HepG2 (cell line): Measurements from ENCODE around the gene ZNF324B. TPM values are rescaled to one million over a fixed set of nuclear protein-coding genes. Genes with fewer than 3 reads are reported as not detected.

ENCODE experiments used
- ATAC-seq: fragments of 200-7000 bp; cut with Tn5 transposase; 3 replicates; pipeline ENCODE4 v1.9.1; 2020; ENCODE audit warnings: mild to moderate bottlenecking, moderate library complexity
- BruUV-seq: library from RNA; stranded (reverse); fragments of 400-500 nt; replicated peaks from 2 replicates; lab custom pipeline; 2021; lab: Mats Ljungman, UMichigan
- CTCF ChIA-PET: fragments of 300-600 bp; formaldehyde crosslinking; extraction: SDS; loops from one replicate; lab custom pipeline; 2021; ENCODE audit warnings: low total read pairs, inconsistent platforms, low intra/inter-chr PET ratio; lab: Yijun Ruan, JAX
- POLR2A ChIA-PET: fragments of 350-600 bp; sonication (Branson Sonifier 250); formaldehyde crosslinking; loops from one replicate; lab custom pipeline; 2020; ENCODE audit warnings: antibody characterized with exemption, inconsistent platforms; lab: Yijun Ruan, JAX
- DNase-seq: peaks from one replicate; pipeline ENCODE4 v3.0.0-alpha.2; 2015; ENCODE audit warnings: low spot score
- FAIRE-seq: peaks from 3 replicates; lab custom pipeline; 2011; peaks lifted over from hg19 to GRCh38; lab: Jason Lieb, UNC
- H2AFZ ChIP-seq: one replicate; pipeline ENCODE4 v1.6.1; 2011; ENCODE audit warnings: low read length, inconsistent platforms
- H3K27ac ChIP-seq: fragments of 300-600 bp; 3 replicates; pipeline ENCODE4 v1.8.0; 2011; ENCODE audit warnings: mixed run types, mild to moderate bottlenecking, mixed read lengths, low read length, inconsistent platforms; ENCODE audit not compliant: insufficient read depth; ENCODE audit errors: extremely low read length
- H3K27me3 ChIP-seq, 2 experiments: fragments of 200-600 bp in 1 of 2; 2 replicates in 1 of 2; 3 replicates in 1 of 2; pipeline versions ENCODE4 v1.6.0 to v1.8.0; 2011; ENCODE audit warnings: low read length in 2 of 2, mild to moderate bottlenecking in 2 of 2, moderate library complexity in 2 of 2, inconsistent platforms in 1 of 2; ENCODE audit not compliant: insufficient read depth in 2 of 2, control insufficient read depth in 1 of 2
- H3K36me3 ChIP-seq, 2 experiments: fragments of 200-600 bp in 1 of 2; replicated peaks in 1 of 2; 2 replicates in 1 of 2; 3 replicates in 1 of 2; pipeline versions ENCODE4 v1.5.1 to v1.8.0; 2011; ENCODE audit warnings: low read length in 2 of 2, inconsistent platforms in 1 of 2; ENCODE audit not compliant: insufficient read depth in 2 of 2, control insufficient read depth in 1 of 2
- H3K4me1 ChIP-seq: 2 replicates; pipeline ENCODE4 v1.5.1; 2012; ENCODE audit warnings: low read length, inconsistent platforms; ENCODE audit not compliant: insufficient read depth
- H3K4me2 ChIP-seq: 2 replicates; pipeline ENCODE4 v1.6.0; 2011; ENCODE audit warnings: low read depth, low read length, inconsistent platforms
- H3K4me3 ChIP-seq, 3 experiments: fragments of 200-600 bp in 1 of 3; sonication (generic), shearing (Covaris generic) in 1 of 3; replicated peaks in 1 of 3; 2 replicates each; pipeline ENCODE4 v1.5.1; 2011 to 2016; ENCODE audit warnings: low read length in 3 of 3, inconsistent platforms in 2 of 3, low read depth in 2 of 3, mild to moderate bottlenecking in 2 of 3, control low read depth in 1 of 3, mixed read lengths in 1 of 3; ENCODE audit not compliant: insufficient read depth in 1 of 3
- H3K79me2 ChIP-seq: one replicate; pipeline ENCODE4 v1.6.1; 2011; ENCODE audit warnings: low read length, inconsistent platforms; ENCODE audit not compliant: insufficient read depth
- H3K9ac ChIP-seq: 2 replicates; pipeline ENCODE4 v1.6.0; 2011; ENCODE audit warnings: mild to moderate bottlenecking, low read depth, low read length, inconsistent platforms; ENCODE audit not compliant: insufficient read depth
- H3K9me3 ChIP-seq: 2 replicates; pipeline ENCODE4 v1.5.1; 2012; ENCODE audit warnings: mild to moderate bottlenecking, low read length
- H4K20me1 ChIP-seq: 2 replicates; pipeline ENCODE4 v1.6.0; 2011; ENCODE audit warnings: inconsistent platforms, mild to moderate bottlenecking, low read length, moderate library complexity; ENCODE audit not compliant: insufficient read depth
- AGO2 ChIP-seq: fragments of 200-400 bp; formaldehyde crosslinking; optimal IDR thresholded peaks from 2 replicates; pipeline ENCODE3; 2017; ENCODE audit warnings: mild to moderate bottlenecking, low read depth, low read length, moderate library complexity
- HMGXB3 ChIP-seq: sonication (generic); formaldehyde crosslinking; IDR thresholded peaks from 2 replicates; pipeline ENCODE4 v1.4.0; 2020; ENCODE audit warnings: missing genetic modification reagents, borderline replicate concordance
- ISX ChIP-seq: sonication (generic); formaldehyde crosslinking; conservative IDR thresholded peaks from 2 replicates; pipeline ENCODE4 v1.5.0; 2020; ENCODE audit warnings: missing genetic modification reagents
- KAT8 ChIP-seq: IDR thresholded peaks from 2 replicates; pipeline ENCODE4 v1.6.1; 2016; ENCODE audit warnings: missing genetic modification reagents, missing compliant biosample characterization
- NCOA1 ChIP-seq: sonication (generic); formaldehyde crosslinking; IDR thresholded peaks from 2 replicates; pipeline ENCODE4 v1.9.0; 2021; ENCODE audit warnings: missing genetic modification reagents
- NCOR1 ChIP-seq: fragments of 200-600 bp; sonication (generic); IDR thresholded peaks from 2 replicates; pipeline ENCODE4 v1.7.0; 2017; ENCODE audit warnings: antibody characterized with exemption, low read length, borderline replicate concordance
- NR0B2 ChIP-seq: sonication (generic); formaldehyde crosslinking; IDR thresholded peaks from 2 replicates; pipeline ENCODE4 v1.4.0; 2020; ENCODE audit warnings: mild to moderate bottlenecking, missing genetic modification reagents
- UBTF ChIP-seq: sonication (generic); formaldehyde crosslinking; IDR thresholded peaks from 2 replicates; pipeline ENCODE4 v1.4.0; 2020; ENCODE audit warnings: mild to moderate bottlenecking, missing genetic modification reagents
- ZFP36 ChIP-seq: fragments of 150-350 bp; IDR thresholded peaks from 2 replicates; pipeline ENCODE4 v1.6.1; 2018; ENCODE audit warnings: borderline replicate concordance, low read length, low read depth; ENCODE audit not compliant: partially characterized antibody
- ZNF121 ChIP-seq: sonication (generic); formaldehyde crosslinking; IDR thresholded peaks from 2 replicates; pipeline ENCODE4 v1.5.0; 2020; ENCODE audit warnings: mild to moderate bottlenecking, missing genetic modification reagents
- ZNF484 ChIP-seq: sonication (generic); formaldehyde crosslinking; IDR thresholded peaks from 2 replicates; pipeline ENCODE4 v1.5.1; 2020; ENCODE audit warnings: mild to moderate bottlenecking, low read depth, missing genetic modification reagents, borderline replicate concordance
- ZNF512 ChIP-seq: sonication (generic); formaldehyde crosslinking; IDR thresholded peaks from 2 replicates; pipeline ENCODE4 v1.4.0; 2020; ENCODE audit warnings: mild to moderate bottlenecking, missing genetic modification reagents
- ZNF567 ChIP-seq: sonication (generic); formaldehyde crosslinking; IDR thresholded peaks from 2 replicates; pipeline ENCODE4 v1.8.1; 2023; ENCODE audit warnings: mild to moderate bottlenecking, missing genetic modification reagents, borderline replicate concordance
- ZNF607 ChIP-seq: sonication (generic); formaldehyde crosslinking; IDR thresholded peaks from 2 replicates; pipeline ENCODE4 v1.5.1; 2020; ENCODE audit warnings: missing genetic modification reagents, mild to moderate bottlenecking, borderline replicate concordance
- ZNF629 ChIP-seq: sonication (generic); formaldehyde crosslinking; conservative IDR thresholded peaks from 2 replicates; pipeline ENCODE4 v1.5.0; 2020; ENCODE audit warnings: missing genetic modification reagents
- WGBS: methylation state at CpG from one replicate; pipeline ENCODE4 v1.1.6; 2017; ENCODE audit warnings: low lambda C conversion rate; 5-methylcytosine and 5-hydroxymethylcytosine counted together
- in situ Hi-C: cut with HindIII; loops from 2 replicates; pipeline ENCODE4 v1.10.0; 2017; ENCODE audit warnings: low pct_unique_long_range_greater_than_20kb; ENCODE audit not compliant: extremely low pct_ligation_motif_present
- intact Hi-C: fragments of 100-400 bp; cut with micrococcal nuclease; formaldehyde crosslinking; loops from one replicate; pipeline ENCODE4 v1.10.0; 2022; ENCODE audit not compliant: unreplicated experiment
- polyA plus RNA-seq, 8 experiments: library from polyadenylated mRNA; depleted of rRNA in 3 of 8; stranded (reverse) in 7 of 8; unstranded in 1 of 8; fragments of >200 nt; fragmentation: Illumina TruSeq in 4 of 8; extraction: Trizol in 4 of 8; gene quantifications; 2 replicates each; pipeline versions ENCODE4 v1.2.1 to v1.2.3, GENCODE V29; 2011 to 2016; ENCODE audit warnings: low read depth in 4 of 8, missing spikeins in 1 of 8, mixed read lengths in 1 of 8; ENCODE audit not compliant: insufficient read depth in 1 of 8
- total RNA-seq, 5 experiments: library from RNA; depleted of rRNA; stranded (reverse); fragments of >200 nt; fragmentation: Illumina TruSeq; extraction: Trizol; gene quantifications; 2 replicates each; pipeline ENCODE4 v1.2.3, GENCODE V29; 2016; ENCODE audit warnings: low read depth in 1 of 5

Gene ZNF324B
- total and polyA plus RNA-seq, 2 of the 13 experiments (the other 11 are each of a cell fraction or from before 2014, with no cell fraction given): 0.53 to 3.0 TPM

- no peak for TF ChIP-seq ZNF512 (CRISPR knock-in tag)
- no peak for TF ChIP-seq NCOA1
- no peak for TF ChIP-seq ZNF121 (CRISPR knock-in tag)
- TF ChIP-seq ZNF484 (CRISPR knock-in tag): no peak
- TF ChIP-seq, all 625 proteins: peak for 0
Observed at GRCh38 chr19:58456111-58456510, 4.7 kb downstream of the ZNF324B start (continued).

GRCh38 chr19:58460039-58460438, 8.6 kb downstream of the ZNF324B start:
- Histone ChIP-seq H4K20me1 (no peaks in the 10 kb centered on the region), H3K27ac (no peak overlapping the region), H3K9me3 (no peaks in the 10 kb centered on the region), H2AFZ (no peak overlapping the region), H3K9ac (no peak overlapping the region), H3K4me1 (no peaks in the 10 kb centered on the region), H3K79me2 (no peaks in the 10 kb centered on the region), H3K4me2 (no peak overlapping the region), H3K4me3 (no peak overlapping the region), H3K36me3 (no peaks in the 10 kb centered on the region), H3K27me3 (no peaks in the 10 kb centered on the region)
- CTCF ChIA-PET: no interaction called here
- POLR2A ChIA-PET: no interaction called here
- no peak for FAIRE-seq
- ATAC-seq: no peak
- no TSS peak for BruUV-seq
- in situ Hi-C loops (no loop called here), intact Hi-C loops (no loop called here)
- WGBS: 46% methylated on average over 2 of the region's 2 CpGs
- no peak for DNase-seq
- TF ChIP-seq UBTF (CRISPR knock-in tag) (no peak), ZNF629 (CRISPR knock-in tag) (no peak), ZNF567 (CRISPR knock-in tag) (no peak), NR0B2 (CRISPR knock-in tag) (no peak), NCOR1 (no peak), ZNF607 (no peak), AGO2 (no peak), ISX (CRISPR knock-in tag) (no peak), KAT8 (CRISPR knock-in tag) (no peak), ZFP36 (no peak), HMGXB3 (no peak)
